Body of pancreas (tissue), 4 donors: Measurements from ENCODE around the gene SARNP. TPM values are rescaled to one million over a fixed set of nuclear protein-coding genes. Genes with fewer than 3 reads are reported as not detected.

Experiments used
- ATAC-seq: fragments of 150-250 bp; one replicate; pipeline ENCODE4 v1.9.1; 2016
- DNase-seq, 4 donors: peaks; one replicate each; pipeline ENCODE4 v3.0.0-alpha.2; 2019
- H3K27ac ChIP-seq, 4 donors: fragments of 200-600 bp; sonication (generic); 1 replicate in 3 of 4; 2 replicates in 1 of 4; pipeline versions ENCODE4 v1.5.1 to v1.6.1; 2016 to 2019; ENCODE audit warnings: mild to moderate bottlenecking in 1 of 4, mixed read lengths in 1 of 4, moderate library complexity in 1 of 4
- H3K27me3 ChIP-seq, 2 donors: fragments of 200-600 bp; sonication (generic); one replicate each; pipeline ENCODE4 v1.6.0; 2016; ENCODE audit warnings: mild to moderate bottlenecking in 1 of 2
- H3K36me3 ChIP-seq, 2 donors: fragments of 200-600 bp; sonication (generic); replicated peaks in 1 of 2; 2 replicates each; pipeline ENCODE4 v1.5.1; 2016; ENCODE audit warnings: low read depth in 2 of 2; ENCODE audit not compliant: insufficient read depth in 1 of 2
- H3K4me1 ChIP-seq: fragments of 200-600 bp; sonication (generic); one replicate; pipeline ENCODE4 v1.6.0; 2016
- H3K4me3 ChIP-seq, 2 donors: fragments of 200-600 bp; sonication (generic); 1 replicate in 1 of 2; 2 replicates in 1 of 2; pipeline ENCODE4 v1.5.1; 2016 to 2019
- H3K9me3 ChIP-seq, 3 donors: fragments of 200-600 bp; sonication (generic); 1 replicate in 2 of 3; 2 replicates in 1 of 3; pipeline ENCODE4 v1.5.1; 2016
- CTCF ChIP-seq, 7 experiments: fragments of 450-650 bp in 4 of 7; fragments of 200-600 bp in 3 of 7; sonication (generic) in 3 of 7; IDR thresholded peaks; one replicate each; pipeline ENCODE4 v1.5.1; 2016 to 2019; ENCODE audit warnings: antibody characterized with exemption in 7 of 7
- POLR2A ChIP-seq, 3 donors: fragments of 450-650 bp; IDR thresholded peaks; one replicate each; pipeline ENCODE4 v1.6.1; 2016; ENCODE audit warnings: antibody characterized with exemption in 3 of 3, mild to moderate bottlenecking in 2 of 3
- WGBS, 2 donors: methylation state at CpG; one replicate each; pipeline ENCODE4 v1.1.5; 2017; 5-methylcytosine and 5-hydroxymethylcytosine counted together
- intact Hi-C: fragments of 100-400 bp; cut with DNase I; formaldehyde crosslinking; loops from one replicate; pipeline ENCODE4 v1.15.1; 2023
- total RNA-seq, 2 donors: library from RNA; depleted of rRNA; stranded (reverse); fragments of >200 nt; gene quantifications; one replicate each; pipeline ENCODE4 v1.1.0, GENCODE V29; 2016

The SARNP gene
- total RNA-seq, 2 donors from 2014 or later, result 23.1 to 51.7 TPM

DNA sequence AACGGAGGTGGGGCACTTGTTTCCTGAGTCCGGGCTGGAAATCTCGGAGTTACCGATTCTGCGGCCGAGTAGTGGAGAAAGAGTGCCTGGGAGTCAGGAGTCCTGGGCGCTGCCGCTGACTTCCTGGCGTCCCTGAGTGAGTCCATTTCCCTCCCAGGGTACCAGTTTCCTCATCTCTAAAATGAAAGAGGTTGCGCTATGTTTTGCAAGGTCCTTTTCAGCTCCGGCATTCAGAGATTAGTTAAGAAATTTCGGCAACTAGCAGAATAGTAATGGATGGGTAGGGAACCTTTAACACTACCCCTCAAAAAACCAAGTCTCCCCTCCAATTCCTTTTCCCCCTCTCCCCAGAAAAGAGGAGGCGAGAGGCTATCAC lies 101.0 kb downstream of the SARNP start:
- ATAC-seq, result no peak
- no peak for TF ChIP-seq CTCF (IDR thresholded peaks at IDR 0.05)
- H3K4me3 ChIP-seq, result peak overlapping the region; percentile 46
- no peaks in the 10 kb centered on the region for H3K36me3 ChIP-seq
- intact Hi-C loops, result no loop called here
- DNase-seq, result no peak
- WGBS, 2 donors, result 1 to 2% methylated on average over 11 to 13 of the region's 13 CpGs
- peaks cover 60% of the 10 kb centered on the region for H3K4me1 ChIP-seq
- H3K27ac ChIP-seq, result peak overlapping the region; percentile 77 to 94 (median 85)
- H3K27me3 ChIP-seq, result no peaks in the 10 kb centered on the region
- no peaks in the 10 kb centered on the region for H3K9me3 ChIP-seq

- no peaks in the 10 kb centered on the region for H3K27me3 ChIP-seq
- DNase-seq, result peak; percentile 95 to 96 (median 96)
- H3K36me3 ChIP-seq, result no peaks in the 10 kb centered on the region
- peak within 1 kb of the TSS; percentile 77 to 94 (median 85) for H3K27ac ChIP-seq
- peak within 1 kb of the TSS; percentile 46 for H3K4me3 ChIP-seq
- WGBS, 2 donors, result 0 to 1% methylated on average over 24 to 42 of the region's 42 CpGs
- H3K9me3 ChIP-seq, result no peaks in the 10 kb centered on the region
- intact Hi-C loops, result no loop called here
- H3K4me1 ChIP-seq, result peaks cover 55% of the 10 kb centered on the region
- peak; percentile 79 for ATAC-seq
- peak in 3 of 7 experiments; percentile 13 to 28 (median 23) for TF ChIP-seq CTCF (IDR thresholded peaks at IDR 0.05)
- TF ChIP-seq POLR2A (IDR thresholded peaks at IDR 0.05), result peak; percentile 21 to 70 (median 66)
Observed at GRCh38 chr12:55715833-55716581, 101.5 kb downstream of the SARNP start, which contains the start of gene BLOC1S1. Gene BLOC1S1, plus strand, starts transcription at chr12:55716046. Its CDS starts 6 bp downstream, at chr12:55716052.

DNA sequence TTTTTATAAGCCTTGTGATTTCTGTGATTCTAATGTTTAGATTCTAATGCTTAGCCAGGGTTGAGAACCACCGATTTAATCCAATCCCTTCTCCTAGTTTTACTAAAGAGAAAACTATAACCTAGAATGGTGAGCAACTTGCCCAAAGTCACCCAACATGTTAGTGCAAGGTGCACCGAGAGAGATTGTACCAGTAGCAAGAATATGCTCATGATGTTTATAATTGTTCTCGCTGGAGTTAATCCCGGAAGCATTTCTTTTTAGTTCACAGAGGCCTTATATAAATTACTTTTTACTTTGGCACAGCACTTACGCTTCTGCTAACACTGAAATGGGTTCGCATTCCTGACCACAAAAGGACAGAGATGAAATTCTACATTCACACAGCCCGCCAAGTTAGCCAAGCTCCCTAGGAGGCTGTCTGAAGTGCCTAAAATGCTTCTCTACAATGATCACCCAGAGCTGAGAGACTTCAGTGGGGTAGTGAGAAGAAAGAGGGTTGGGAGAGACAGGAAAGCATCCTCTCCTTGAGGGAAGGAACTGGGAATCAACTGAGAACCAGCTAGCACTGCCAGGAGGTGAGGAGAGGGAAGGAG lies 102.3 kb downstream of the SARNP start:
- H3K4me3 ChIP-seq, result peak overlapping the region in 1 of 2 donors; percentile 46
- no peaks in the 10 kb centered on the region for H3K36me3 ChIP-seq
- no peaks in the 10 kb centered on the region for H3K9me3 ChIP-seq
- DNase-seq (no peak), ATAC-seq (no peak)
- H3K27ac ChIP-seq, result peak overlapping the region; percentile 77 to 94 (median 85)
- no peaks in the 10 kb centered on the region for H3K27me3 ChIP-seq
- peaks cover 47% of the 10 kb centered on the region for H3K4me1 ChIP-seq
- 55 to 58% methylated on average over 7 of the region's 7 CpGs for WGBS, 2 donors
- no peak for TF ChIP-seq CTCF (IDR thresholded peaks at IDR 0.05)
- intact Hi-C loops, result no loop called here

- DNase-seq (no peak), ATAC-seq (no peak)
- peaks cover 32% of the 10 kb centered on the region for H3K4me1 ChIP-seq
- H3K9me3 ChIP-seq, result no peaks in the 10 kb centered on the region
- H3K27ac ChIP-seq, result no peak overlapping the region
- no peaks in the 10 kb centered on the region for H3K27me3 ChIP-seq
- intact Hi-C loops, result no loop called here
- H3K36me3 ChIP-seq, result no peaks in the 10 kb centered on the region
- TF ChIP-seq POLR2A (IDR thresholded peaks at IDR 0.05) (no peak), CTCF (IDR thresholded peaks at IDR 0.05) (no peak)
- 28 to 38% methylated on average over 2 of the region's 2 CpGs for WGBS, 2 donors
- H3K4me3 ChIP-seq, result no peak overlapping the region
Observed at GRCh38 chr12:55713721-55714120, 103.8 kb downstream of the SARNP start.
